NCI-H446 (cell line): Measurements from ENCODE around the gene CPXCR1.
"Not testable (repeated sequence)": the region's sequence is repeated elsewhere in the genome, so short reads cannot be mapped to it uniquely, and the experiment has no call there.

Source experiments
- DNase-seq, 2 experiments: peaks; one replicate each; lab custom pipeline; 2025; lab: John Stamatoyannopoulos, UW

CPXCR1 gene

GRCh38 chrX:88746925-88747324, at the start of gene CPXCR1:
Gene CPXCR1, plus strand, starts transcription at chrX:88747225. Its CDS starts 6,190 bp downstream, at chrX:88753415.
- no peak for DNase-seq

GRCh38 chrX:88735835-88736234, 11.2 kb upstream of the CPXCR1 start:
- DNase-seq: no peak

- DNase-seq: not testable (repeated sequence)
These were observed 810 bp upstream of the CPXCR1 start for GRCh38 chrX:88746215-88746614.

GRCh38 chrX:88752339-88752738, 5.3 kb downstream of the CPXCR1 start:
- DNase-seq: not testable (repeated sequence)

- DNase-seq: no peak
These were observed 42.8 kb downstream of the CPXCR1 start for GRCh38 chrX:88789825-88790224.
